DMS53 treated with DMSO at 0.1 percent for 48 hours (cell line): ENCODE data around the gene GTF2H2C_2.
"Not testable (repeated sequence)": the region's sequence is repeated elsewhere in the genome, so short reads cannot be mapped to it uniquely, and the experiment has no call there.

Experiments used
- DNase-seq: peaks from one replicate; lab custom pipeline; 2025; ENCODE audit not compliant: unreplicated experiment; lab: John Stamatoyannopoulos, UW

GTF2H2C_2 gene

GRCh38 chr5:70415117-70415516 is at the start of gene GTF2H2C_2:
Gene GTF2H2C_2, plus strand, starts transcription at chr5:70415368.
- not testable (repeated sequence) for DNase-seq

GRCh38 chr5:70400984-70401686 is 14.0 kb upstream of the GTF2H2C_2 start:
- not testable (repeated sequence) for DNase-seq

- not testable (repeated sequence) for DNase-seq
Observed at GRCh38 chr5:70421322-70421721, 6.2 kb downstream of the GTF2H2C_2 start.

- DNase-seq = not testable (repeated sequence)
Observed at GRCh38 chr5:70423215-70423614, 8.0 kb downstream of the GTF2H2C_2 start.

GRCh38 chr5:70438518-70438917 is 23.4 kb downstream of the GTF2H2C_2 start:
- DNase-seq = not testable (repeated sequence)

GRCh38 chr5:70449565-70449964 is 34.4 kb downstream of the GTF2H2C_2 start:
- not testable (repeated sequence) for DNase-seq

- not testable (repeated sequence) for DNase-seq
Observed at GRCh38 chr5:70451249-70451984, 36.2 kb downstream of the GTF2H2C_2 start.

GRCh38 chr5:70457093-70457492 is 41.9 kb downstream of the GTF2H2C_2 start:
- DNase-seq = not testable (repeated sequence)

- not testable (repeated sequence) for DNase-seq
Observed at GRCh38 chr5:70459188-70459587, 44.0 kb downstream of the GTF2H2C_2 start.

GRCh38 chr5:70461984-70462383 is 46.8 kb downstream of the GTF2H2C_2 start:
- DNase-seq = not testable (repeated sequence)

GRCh38 chr5:70464019-70464637 is 49.0 kb downstream of the GTF2H2C_2 start:
- not testable (repeated sequence) for DNase-seq

GRCh38 chr5:70469926-70470509 is 54.9 kb downstream of the GTF2H2C_2 start:
- DNase-seq = not testable (repeated sequence)
